Stomach (tissue), 19 donors: ENCODE data around the gene CBLC. TPM values are rescaled to one million over a fixed set of nuclear protein-coding genes. Genes with fewer than 3 reads are reported as not detected.

Experiments used
- DNase-seq, 2 donors: peaks; one replicate each; pipeline versions ENCODE4 v3.0.0 to v3.0.0-alpha.2; 2013 to 2019
- H3K27ac ChIP-seq, 5 donors: fragments of 200-600 bp in 4 of 5; sonication (generic) in 4 of 5; one replicate each; pipeline ENCODE4 v1.5.1; 2013 to 2019; ENCODE audit warnings: mild to moderate bottlenecking in 1 of 5, moderate library complexity in 1 of 5
- H3K27me3 ChIP-seq, 3 donors: fragments of 200-600 bp; sonication (generic); one replicate each; pipeline ENCODE4 v1.5.1; 2017 to 2019; ENCODE audit warnings: mixed run types in 1 of 3
- H3K36me3 ChIP-seq, 4 donors: fragments of 200-600 bp; sonication (generic); 1 replicate in 3 of 4; 2 replicates in 1 of 4; pipeline ENCODE4 v1.5.1; 2016 to 2019
- H3K4me1 ChIP-seq, 4 donors: fragments of 200-600 bp; sonication (generic); one replicate each; pipeline ENCODE4 v1.5.1; 2016 to 2019
- H3K4me3 ChIP-seq, 4 donors: fragments of 200-600 bp; sonication (generic) in 3 of 4; one replicate each; pipeline ENCODE4 v1.5.1; 2016 to 2019; ENCODE audit warnings: mild to moderate bottlenecking in 1 of 4
- H3K9me3 ChIP-seq, 4 donors: fragments of 200-600 bp; sonication (generic); one replicate each; pipeline ENCODE4 v1.5.1; 2016 to 2019
- EP300 ChIP-seq: sonication (generic); formaldehyde crosslinking; IDR thresholded peaks from one replicate; pipeline ENCODE4 v1.6.1; 2017; ENCODE audit warnings: antibody characterized with exemption
- POLR2A ChIP-seq, 4 donors: fragments of 450-650 bp; IDR thresholded peaks; one replicate each; pipeline ENCODE4 v1.6.1; 2016; ENCODE audit warnings: antibody characterized with exemption in 4 of 4, control low read depth in 2 of 4, mild to moderate bottlenecking in 1 of 4, moderate library complexity in 1 of 4
- POLR2AphosphoS5 ChIP-seq, 3 donors: sonication (generic); formaldehyde crosslinking; IDR thresholded peaks; one replicate each; pipeline ENCODE4 v1.6.1; 2016; ENCODE audit warnings: antibody characterized with exemption in 3 of 3
- WGBS, 5 donors: extraction: QIAGEN DNeasy Blood & Tissue Kit in 3 of 5; methylation state at CpG; one replicate each; pipeline versions ENCODE4 v1.1.5 to v1.1.7; 2013 to 2018; 5-methylcytosine and 5-hydroxymethylcytosine counted together
- intact Hi-C: fragments of 100-400 bp; cut with DNase I; formaldehyde crosslinking; loops from one replicate; pipeline ENCODE4 v1.15.1; 2023; ENCODE audit warnings: low total_unique reads
- long read RNA-seq, 10 donors: transcript quantifications; one replicate each; lab custom pipeline, GENCODE V29; 2026
- polyA plus RNA-seq, 3 donors: library from polyadenylated mRNA; stranded (reverse); fragments of 200-250 nt; gene quantifications; one replicate each; pipeline ENCODE4 v1.2.3, GENCODE V29; 2013
- total RNA-seq, 5 donors: library from RNA; depleted of rRNA; stranded (reverse); fragments of >200 nt; gene quantifications; one replicate each; pipeline versions ENCODE4 v1.1.0 to v1.2.3, GENCODE V29; 2014 to 2016
- TF ChIP-seq, protein P1 (sequence below), 7 experiments: fragments of 450-650 bp in 4 of 7; fragments of 200-600 bp in 3 of 7; sonication (generic) in 3 of 7; IDR thresholded peaks; one replicate each; pipeline ENCODE4 v1.5.1; 2016 to 2019; ENCODE audit warnings: antibody characterized with exemption in 7 of 7, control low read depth in 2 of 7, mild to moderate bottlenecking in 1 of 7
- donor health status: healthy with polysubstance abuse.
- donor health status: Bipolar disorder and iron deficiency.
- donor health status: healthy.

The CBLC gene
- total RNA-seq (100 to 1,000 TPM in 1 of 5 donors, 10 to 100 TPM in 4; 13.2 to 178 (median 57.2) TPM), polyA plus RNA-seq (10 to 100 TPM; 23.3 to 50.9 (median 27.4) TPM)
- long read RNA-seq, donor 1, partial matches to known transcripts = 0 of 3 reads
- long read RNA-seq, donor 1, other reads (novel, unspliced or antisense) = 0 of 3 reads
- long read RNA-seq, donor 2, partial matches to known transcripts = 0 of 3 reads
- long read RNA-seq, donor 2, other reads (novel, unspliced or antisense) = 0 of 3 reads
- long read RNA-seq, donor 3, partial matches to known transcripts = 0 of 1 reads
- long read RNA-seq, donor 3, other reads (novel, unspliced or antisense) = 0 of 1 reads
- long read RNA-seq, donor 4, partial matches to known transcripts = 0 of 1 reads
- long read RNA-seq, donor 4, other reads (novel, unspliced or antisense) = 0 of 1 reads
- long read RNA-seq, donor 5, partial matches to known transcripts = 0 of 1 reads
- long read RNA-seq, donor 5, other reads (novel, unspliced or antisense) = 0 of 1 reads
- long read RNA-seq, donor 6, transcript CBLC-201 (11 exons, 1,579 nt) = major isoform, 7 of 7 reads
- long read RNA-seq, donor 6, partial matches to known transcripts = 0 of 7 reads
- long read RNA-seq, donor 6, other reads (novel, unspliced or antisense) = 0 of 7 reads
- long read RNA-seq, donor 7, transcript CBLC-201 (11 exons, 1,579 nt) = major isoform, 8 of 14 reads
- long read RNA-seq, donor 7, partial matches to known transcripts = 5 of 14 reads
- long read RNA-seq, donor 7, other reads (novel, unspliced or antisense) = 0 of 14 reads
- long read RNA-seq, donor 8, partial matches to known transcripts = 0 of 2 reads
- long read RNA-seq, donor 8, other reads (novel, unspliced or antisense) = 0 of 2 reads
- long read RNA-seq, donor 9 = 0 reads
- long read RNA-seq, donor 10, transcript CBLC-201 (11 exons, 1,579 nt) = major isoform, 6 of 8 reads
- long read RNA-seq, donor 10, partial matches to known transcripts = 0 of 8 reads
- long read RNA-seq, donor 10, other reads (novel, unspliced or antisense) = 0 of 8 reads

DNA sequence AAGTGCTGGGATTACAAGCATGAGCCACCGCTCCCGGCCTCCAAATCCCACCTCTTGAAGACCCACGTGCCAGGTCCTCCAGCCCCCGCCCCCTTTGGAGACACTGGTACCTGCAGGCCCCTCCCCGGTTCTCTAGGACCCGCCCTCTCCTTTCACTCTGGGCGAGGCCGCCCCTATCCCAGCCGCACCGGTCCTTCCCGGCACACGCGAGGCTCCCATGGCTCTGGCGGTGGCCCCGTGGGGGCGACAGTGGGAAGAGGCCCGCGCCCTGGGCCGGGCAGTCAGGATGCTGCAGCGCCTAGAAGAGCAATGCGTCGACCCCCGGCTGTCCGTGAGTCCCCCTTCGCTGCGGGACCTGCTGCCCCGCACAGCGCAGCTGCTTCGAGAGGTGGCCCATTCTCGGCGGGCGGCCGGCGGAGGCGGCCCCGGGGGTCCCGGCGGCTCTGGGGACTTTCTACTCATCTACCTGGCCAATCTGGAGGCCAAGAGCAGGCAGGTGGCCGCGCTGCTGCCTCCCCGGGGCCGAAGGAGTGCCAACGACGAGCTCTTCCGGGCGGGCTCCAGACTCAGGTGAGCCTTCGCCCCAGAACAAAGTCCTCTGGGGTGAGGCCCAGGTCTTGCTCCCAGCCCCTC, at the start of gene CBLC:
Gene CBLC (plus strand): TSS at position 176 of the 633 bp plus-strand sequence. CDS start 42 bp downstream, at position 218.
- H3K4me1 ChIP-seq = peaks cover 7 to 39% (median 19%) of the 10 kb centered on the region in 4 donors
- TF ChIP-seq POLR2A (IDR thresholded peaks at IDR 0.05) (peak in 1 of 4 donors; percentile 28), POLR2AphosphoS5 (IDR thresholded peaks at IDR 0.05) (peak in 2 of 3 donors; percentile 52 to 64), EP300 (no peak)
- TF ChIP-seq, protein P1, sequence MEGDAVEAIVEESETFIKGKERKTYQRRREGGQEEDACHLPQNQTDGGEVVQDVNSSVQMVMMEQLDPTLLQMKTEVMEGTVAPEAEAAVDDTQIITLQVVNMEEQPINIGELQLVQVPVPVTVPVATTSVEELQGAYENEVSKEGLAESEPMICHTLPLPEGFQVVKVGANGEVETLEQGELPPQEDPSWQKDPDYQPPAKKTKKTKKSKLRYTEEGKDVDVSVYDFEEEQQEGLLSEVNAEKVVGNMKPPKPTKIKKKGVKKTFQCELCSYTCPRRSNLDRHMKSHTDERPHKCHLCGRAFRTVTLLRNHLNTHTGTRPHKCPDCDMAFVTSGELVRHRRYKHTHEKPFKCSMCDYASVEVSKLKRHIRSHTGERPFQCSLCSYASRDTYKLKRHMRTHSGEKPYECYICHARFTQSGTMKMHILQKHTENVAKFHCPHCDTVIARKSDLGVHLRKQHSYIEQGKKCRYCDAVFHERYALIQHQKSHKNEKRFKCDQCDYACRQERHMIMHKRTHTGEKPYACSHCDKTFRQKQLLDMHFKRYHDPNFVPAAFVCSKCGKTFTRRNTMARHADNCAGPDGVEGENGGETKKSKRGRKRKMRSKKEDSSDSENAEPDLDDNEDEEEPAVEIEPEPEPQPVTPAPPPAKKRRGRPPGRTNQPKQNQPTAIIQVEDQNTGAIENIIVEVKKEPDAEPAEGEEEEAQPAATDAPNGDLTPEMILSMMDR (IDR thresholded peaks at IDR 0.05) = peak in 1 of 7 experiments; percentile 16
- H3K4me3 ChIP-seq = peak within 1 kb of the TSS; percentile 42 to 54 (median 49)
- WGBS, 5 donors = 5 to 18% (median 9%) methylated on average over 32 to 47 of the region's 47 CpGs
- H3K27ac ChIP-seq = peak within 1 kb of the TSS; percentile 67 to 90 (median 75)
- intact Hi-C loops = no loop called here
- peaks cover 0 to 6% (median 0%) of the 10 kb centered on the region in 4 donors for H3K36me3 ChIP-seq
- peak; percentile 86 to 94 for DNase-seq
- no peaks in the 10 kb centered on the region for H3K9me3 ChIP-seq
- peaks cover 0 to 20% (median 3%) of the 10 kb centered on the region in 3 donors for H3K27me3 ChIP-seq

GRCh38 chr19:44728178-44728577, 49.5 kb upstream of the CBLC start:
- H3K4me3 ChIP-seq = no peak overlapping the region
- TF ChIP-seq, protein P1 (IDR thresholded peaks at IDR 0.05) = no peak
- no peak for TF ChIP-seq EP300
- TF ChIP-seq POLR2AphosphoS5 (IDR thresholded peaks at IDR 0.05) = no peak
- no peak for TF ChIP-seq POLR2A (IDR thresholded peaks at IDR 0.05)
- 60 to 74% (median 73%) methylated on average over 6 of the region's 6 CpGs for WGBS, 5 donors
- H3K27ac ChIP-seq = no peak overlapping the region
- H3K9me3 ChIP-seq = no peaks in the 10 kb centered on the region
- intact Hi-C loops = no loop called here
- H3K27me3 ChIP-seq = no peaks in the 10 kb centered on the region
- DNase-seq = no peak
- H3K4me1 ChIP-seq = peaks cover 25 to 44% (median 32%) of the 10 kb centered on the region in 4 donors
- H3K36me3 ChIP-seq = no peaks in the 10 kb centered on the region

- no peak overlapping the region for H3K4me3 ChIP-seq
- intact Hi-C loops = no loop called here
- no peaks in the 10 kb centered on the region for H3K9me3 ChIP-seq
- H3K27ac ChIP-seq = no peak overlapping the region
- H3K4me1 ChIP-seq = peaks cover 13 to 34% (median 20%) of the 10 kb centered on the region in 4 donors
- no peaks in the 10 kb centered on the region for H3K36me3 ChIP-seq
- TF ChIP-seq EP300 (no peak), POLR2AphosphoS5 (IDR thresholded peaks at IDR 0.05) (no peak), POLR2A (IDR thresholded peaks at IDR 0.05) (no peak)
- TF ChIP-seq, protein P1 (IDR thresholded peaks at IDR 0.05) = no peak
- WGBS, 5 donors = 83 to 97% (median 92%) methylated on average over 8 of the region's 8 CpGs
- H3K27me3 ChIP-seq = no peaks in the 10 kb centered on the region
- DNase-seq = no peak
These were observed 48.1 kb upstream of the CBLC start for GRCh38 chr19:44729516-44730033.
